Measurements from ENCODE around the gene A2M. TPM values are rescaled to one million over a fixed set of nuclear protein-coding genes. Genes with fewer than 3 reads are reported as not detected.

The A2M gene
- total RNA-seq, 1 experiment from 2014 or later: not detected

DNA sequence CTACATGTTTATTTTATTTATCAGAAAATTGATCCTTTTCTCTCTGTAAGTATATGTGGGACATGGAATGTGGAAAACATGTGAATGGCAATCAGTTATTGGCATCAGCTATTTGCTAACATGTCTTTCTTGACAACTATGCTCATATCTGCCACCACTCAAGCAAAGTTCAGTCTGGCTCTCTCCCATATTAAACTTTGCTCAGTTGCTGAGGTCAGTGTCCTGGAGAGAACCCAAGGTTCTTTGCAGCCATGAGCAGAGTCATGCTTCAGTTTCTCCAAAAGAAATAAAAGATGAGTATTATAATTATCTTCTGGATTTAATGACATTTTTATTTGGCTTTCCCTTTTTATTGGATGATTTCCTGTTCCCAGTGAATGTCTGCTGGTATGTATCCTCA lies 42.6 kb downstream of the A2M start:
- DNase-seq (ENCODE audit: low spot score): no peak

DNA sequence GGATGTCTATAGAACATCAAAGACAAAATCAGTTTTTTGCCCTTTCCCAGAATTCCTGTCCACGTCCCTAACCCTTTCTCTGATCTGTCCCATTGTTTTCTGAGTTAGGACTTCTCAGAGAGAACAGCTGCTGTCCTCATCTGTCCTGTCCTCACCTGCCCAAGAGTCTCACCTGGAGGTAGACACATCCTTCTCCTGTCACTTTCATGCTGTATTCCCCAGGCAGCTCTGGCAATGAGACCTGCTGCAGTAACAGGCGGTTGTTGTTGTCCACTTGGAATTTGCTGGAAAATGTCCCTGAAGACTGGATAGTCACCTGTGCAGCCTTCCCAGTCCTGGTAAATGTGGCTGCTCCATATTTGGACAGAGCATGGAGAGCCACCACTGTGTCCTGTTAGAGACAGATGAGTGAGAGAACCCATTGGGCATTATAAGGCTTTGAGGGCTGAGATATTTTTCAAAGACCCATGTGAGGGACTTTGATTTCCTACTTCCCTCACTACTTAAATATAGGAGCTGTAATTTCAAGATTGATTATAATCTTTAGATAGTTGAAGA lies 43.2 kb downstream of the A2M start:
- no peak for DNase-seq (ENCODE audit: low spot score)

DNA sequence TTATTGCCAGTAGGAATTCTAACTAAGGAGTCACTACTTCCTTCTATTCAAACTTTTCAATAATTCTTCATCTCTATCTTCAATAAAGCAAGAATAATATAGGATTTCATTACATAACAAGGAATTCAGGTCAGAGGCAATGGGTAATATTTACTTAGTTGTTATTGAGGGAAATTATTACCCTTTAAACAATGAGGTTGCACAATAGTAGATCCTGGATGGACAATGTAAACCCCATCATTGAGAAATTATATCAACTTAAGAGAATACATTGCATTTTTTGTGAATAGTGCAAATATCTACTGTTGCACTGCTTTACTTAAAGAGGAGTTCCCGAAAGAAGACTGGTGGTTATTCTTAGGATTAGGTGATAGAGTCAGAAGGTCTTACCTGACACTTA lies 43.8 kb downstream of the A2M start:
- no peak for DNase-seq (ENCODE audit: low spot score)

DNA sequence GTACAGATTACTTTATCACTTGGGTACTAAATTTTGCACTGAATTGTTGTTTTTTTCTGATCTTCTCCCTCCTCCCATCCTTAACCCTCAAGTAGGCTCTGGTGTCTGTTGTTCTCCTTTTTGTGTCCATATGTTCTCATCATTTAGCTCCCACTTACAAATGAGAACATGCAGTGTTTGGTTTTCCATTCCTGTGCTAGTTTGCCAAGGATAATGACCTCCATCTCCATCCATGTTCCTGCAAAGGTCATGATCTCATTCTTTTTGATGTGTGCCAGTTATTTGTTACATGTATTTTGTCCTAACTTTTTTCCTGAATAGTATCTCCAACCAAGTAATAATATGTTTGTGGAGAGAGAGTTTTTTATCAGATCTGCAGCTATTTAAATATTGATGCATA lies 44.2 kb downstream of the A2M start:
- DNase-seq (ENCODE audit: low spot score): no peak

DNA sequence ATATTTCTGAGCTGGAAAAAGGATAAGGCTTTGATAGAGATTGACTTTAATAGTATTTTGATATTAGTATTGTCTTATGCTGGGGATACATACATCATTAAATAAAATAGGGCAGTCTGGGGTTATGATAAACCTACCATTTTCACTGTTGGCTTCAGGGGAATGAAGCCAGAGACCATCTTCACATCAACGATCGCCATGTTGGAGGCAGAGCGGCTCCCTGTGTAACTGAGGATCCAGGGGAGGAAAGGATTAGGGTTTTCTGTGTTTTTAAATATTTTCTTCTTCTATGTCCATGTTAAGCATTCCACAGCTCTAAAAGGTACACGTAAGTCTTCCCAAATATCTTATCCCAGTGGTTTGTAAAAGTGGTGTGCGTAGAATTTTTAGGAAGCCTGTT lies 45.4 kb downstream of the A2M start:
- no peak for DNase-seq (ENCODE audit: low spot score)

DNA sequence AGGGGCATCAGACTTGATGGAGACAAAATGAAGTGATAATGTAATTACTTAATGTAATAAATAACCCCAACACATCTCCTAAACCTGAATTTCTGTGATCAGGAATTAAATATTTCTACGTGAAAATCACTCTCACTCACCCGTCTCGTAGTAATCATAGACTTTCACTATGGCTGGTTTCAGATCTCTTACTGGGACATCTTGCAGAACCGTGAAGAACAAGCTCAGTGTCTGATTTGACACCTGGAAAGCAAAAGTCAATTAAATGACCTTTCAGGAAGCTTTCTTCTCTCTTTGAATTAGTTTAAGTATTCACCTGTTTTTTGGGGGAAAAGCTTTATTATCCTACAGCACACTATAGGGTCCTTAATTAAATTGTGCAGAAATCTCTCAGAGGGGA lies 47.1 kb downstream of the A2M start:
- DNase-seq (ENCODE audit: low spot score): no peak

DNA sequence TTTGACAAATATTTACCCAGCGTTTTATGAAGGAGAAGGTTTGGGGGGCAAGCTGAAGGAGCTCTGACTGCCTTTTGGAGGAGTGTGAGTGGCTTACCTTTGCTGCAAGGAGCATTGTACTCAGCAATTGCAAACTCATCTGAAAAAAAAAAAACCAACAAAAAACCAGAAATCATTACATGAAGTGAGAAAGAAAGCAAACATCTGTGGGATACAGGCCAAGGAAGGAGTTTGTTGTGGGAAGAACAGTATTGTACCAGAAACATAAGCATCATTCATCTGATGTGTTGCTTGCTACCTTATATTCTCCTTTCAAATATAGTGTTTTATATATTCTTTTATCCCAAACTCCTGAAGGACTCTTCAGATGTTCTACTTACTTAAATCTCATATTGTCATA lies 47.6 kb downstream of the A2M start:
- DNase-seq (ENCODE audit: low spot score): no peak

DNA sequence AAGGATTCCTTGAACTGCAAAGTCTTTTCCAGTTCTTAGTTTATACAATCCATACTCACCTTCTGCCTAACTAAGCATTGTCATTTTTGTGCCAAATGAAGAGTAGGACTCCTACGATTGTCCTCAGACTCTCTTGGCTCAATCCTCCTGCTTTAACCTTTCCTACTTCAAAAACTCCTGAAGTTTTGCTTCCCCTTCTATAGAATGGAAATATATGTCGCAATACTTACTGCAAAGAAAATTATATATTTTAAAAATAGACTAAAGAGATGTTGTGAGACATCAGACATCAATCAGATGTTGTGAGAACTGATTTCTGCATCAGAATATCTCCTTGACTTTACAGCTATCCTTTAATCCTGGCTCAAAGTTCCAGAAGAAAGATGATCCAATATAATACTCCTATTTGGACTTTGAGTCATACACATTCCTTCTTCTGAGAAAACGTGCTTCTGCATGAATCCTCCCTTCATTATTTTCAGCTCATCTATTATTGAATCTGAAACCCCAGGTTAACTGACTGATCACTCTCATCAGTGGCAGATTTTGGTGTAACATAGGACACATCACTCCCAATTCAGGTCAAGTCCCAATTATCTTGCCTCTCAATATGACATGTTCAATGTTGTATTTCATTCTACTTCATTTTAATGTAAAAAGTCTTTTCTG lies 48.8 kb downstream of the A2M start:
- DNase-seq (ENCODE audit: low spot score): no peak

DNA sequence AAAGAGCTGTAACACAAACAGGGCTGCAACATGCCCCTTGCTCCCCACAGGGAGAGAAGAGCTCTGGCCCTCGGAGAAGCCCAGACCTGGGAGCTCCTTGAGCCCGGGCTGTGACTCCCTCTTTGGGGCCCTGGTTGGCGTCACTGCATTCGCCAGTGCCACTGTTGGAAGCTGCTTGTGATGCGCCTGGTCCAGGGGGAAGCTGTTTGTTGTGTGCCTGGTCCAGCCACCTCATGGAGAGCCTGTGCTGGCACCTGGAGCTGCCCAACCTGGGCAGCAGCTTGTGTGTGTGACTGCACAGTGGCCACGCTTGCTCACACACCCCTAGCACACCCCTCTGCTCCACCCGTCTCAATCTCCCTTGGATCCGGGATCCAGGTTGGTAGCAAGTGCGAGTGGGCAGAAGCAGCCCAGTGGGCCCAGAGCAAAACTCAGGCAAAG lies 49.5 kb downstream of the A2M start:
- no peak for DNase-seq (ENCODE audit: low spot score)

DNA sequence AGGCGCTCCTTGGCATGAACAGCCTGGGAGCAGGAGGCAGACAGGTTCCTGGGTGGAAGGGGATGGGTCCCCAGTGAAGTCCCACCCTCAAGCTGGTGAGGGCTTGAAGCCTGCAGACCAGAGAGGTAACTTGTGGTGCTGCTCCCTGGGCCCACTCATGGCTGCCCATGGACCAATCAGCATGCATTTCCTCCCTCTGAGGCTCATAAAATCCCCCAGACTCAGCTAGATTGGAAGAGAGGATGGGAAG lies 50.2 kb downstream of the A2M start:
- no peak for DNase-seq (ENCODE audit: low spot score)

DNA sequence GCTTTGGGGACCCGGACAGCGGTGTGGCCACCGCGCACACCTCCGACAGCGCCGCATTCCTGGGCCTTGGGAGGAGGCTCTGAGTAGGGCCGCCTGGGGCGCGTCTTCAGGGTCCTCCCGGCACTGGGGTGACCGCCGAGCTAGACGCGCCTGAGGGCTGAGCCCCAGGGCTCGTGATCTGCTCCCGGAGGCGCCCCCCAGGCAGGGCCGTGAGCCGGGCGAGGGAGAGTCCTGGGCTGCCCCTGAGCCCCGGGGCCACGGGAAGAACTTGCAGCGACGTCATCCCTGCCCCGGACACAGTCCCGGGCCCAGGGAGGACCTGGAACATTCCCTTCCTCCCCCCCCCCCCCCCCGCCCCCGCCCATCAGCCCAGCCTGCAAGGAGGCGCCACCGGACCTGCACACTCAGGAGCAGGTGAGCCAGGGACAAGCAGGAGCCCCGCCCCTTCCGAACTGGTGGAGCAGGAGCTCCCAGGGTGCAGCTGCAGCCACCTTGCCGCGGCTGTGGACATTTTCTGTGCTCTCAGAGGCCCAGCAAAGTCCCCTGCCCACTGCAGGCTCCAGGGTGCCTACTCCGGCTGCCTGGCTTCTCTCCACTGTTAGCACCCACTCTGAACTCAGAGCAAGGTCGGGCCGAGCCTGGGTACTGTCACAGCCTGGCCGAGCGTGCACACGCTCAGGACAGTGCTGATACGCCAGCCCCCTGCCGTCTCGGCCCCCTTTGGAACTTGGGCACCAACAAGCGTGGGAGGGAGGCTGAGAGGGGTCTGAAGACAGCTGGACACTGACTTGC lies 50.7 kb downstream of the A2M start:
- no peak for DNase-seq (ENCODE audit: low spot score)

DNA sequence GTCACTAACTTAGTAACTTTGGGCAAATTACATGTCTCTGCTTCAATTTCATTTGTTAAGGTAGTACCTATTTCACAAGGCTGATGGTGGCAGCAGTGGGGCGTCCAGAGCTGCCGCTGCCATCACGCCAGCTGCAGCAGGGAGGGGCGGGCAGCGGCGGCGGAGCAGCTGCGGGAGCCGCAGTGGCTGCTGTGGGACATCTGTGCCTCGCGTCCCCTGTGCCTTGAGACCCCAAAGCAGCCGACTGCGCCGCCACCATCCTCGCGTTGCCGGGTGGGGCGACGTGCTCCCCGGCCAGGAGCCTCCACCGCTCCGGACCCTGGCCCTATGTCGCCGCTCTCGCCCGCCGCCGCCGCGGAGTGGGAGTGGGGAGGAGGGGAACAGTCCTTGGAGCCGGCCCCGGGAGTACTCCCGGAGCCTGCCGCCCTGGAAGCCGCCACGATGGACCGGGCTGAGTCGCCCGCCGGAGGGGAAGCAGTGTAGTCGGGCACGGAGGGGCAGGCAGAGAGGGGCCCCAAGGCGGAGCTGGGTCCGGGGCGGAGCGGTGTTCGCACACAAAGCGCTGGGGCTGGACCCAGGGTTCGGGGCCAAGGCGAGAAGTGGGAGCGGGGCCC lies 51.4 kb downstream of the A2M start:
- no peak for DNase-seq (ENCODE audit: low spot score)

DNA sequence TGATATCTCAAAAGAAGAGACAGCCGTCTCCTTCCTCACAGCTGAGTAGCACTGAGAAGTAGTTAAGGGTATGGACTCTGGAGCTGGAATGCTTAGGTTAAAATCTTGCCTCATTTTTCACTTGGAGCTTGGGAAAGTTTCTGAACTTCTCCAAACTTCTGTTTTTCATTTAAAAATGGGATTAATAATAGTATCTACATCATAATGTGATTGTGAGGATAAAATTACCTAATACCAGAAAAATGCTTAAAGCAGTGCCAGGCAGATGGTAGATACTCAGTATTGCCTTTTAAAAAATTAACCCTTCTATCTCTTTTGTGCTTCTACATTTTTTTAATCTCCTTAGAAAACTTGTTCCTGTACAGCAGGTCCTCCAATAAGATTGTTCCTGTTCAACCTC lies 63.1 kb downstream of the A2M start:
- no peak for DNase-seq (ENCODE audit: low spot score)

DNA sequence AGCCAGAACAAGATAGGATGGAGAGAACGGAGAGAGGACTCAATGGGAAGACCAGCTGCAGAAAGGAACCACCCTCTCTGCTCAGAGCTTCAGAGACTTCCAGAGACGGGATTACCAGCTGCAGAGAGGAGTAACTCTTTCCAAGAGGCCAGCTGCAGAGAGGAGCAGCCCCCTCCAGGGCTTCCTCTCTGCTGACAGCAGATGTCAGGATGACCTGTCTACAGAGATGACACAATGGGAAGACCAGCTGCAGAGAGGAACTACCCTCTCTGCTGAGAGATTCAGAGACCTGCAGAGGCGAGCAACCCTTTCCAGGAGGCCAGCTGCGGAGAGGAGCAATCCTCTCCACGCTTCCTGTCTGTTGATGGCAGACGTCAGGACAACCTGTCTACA lies 64.6 kb downstream of the A2M start:
- DNase-seq (ENCODE audit: low spot score): no peak

DNA sequence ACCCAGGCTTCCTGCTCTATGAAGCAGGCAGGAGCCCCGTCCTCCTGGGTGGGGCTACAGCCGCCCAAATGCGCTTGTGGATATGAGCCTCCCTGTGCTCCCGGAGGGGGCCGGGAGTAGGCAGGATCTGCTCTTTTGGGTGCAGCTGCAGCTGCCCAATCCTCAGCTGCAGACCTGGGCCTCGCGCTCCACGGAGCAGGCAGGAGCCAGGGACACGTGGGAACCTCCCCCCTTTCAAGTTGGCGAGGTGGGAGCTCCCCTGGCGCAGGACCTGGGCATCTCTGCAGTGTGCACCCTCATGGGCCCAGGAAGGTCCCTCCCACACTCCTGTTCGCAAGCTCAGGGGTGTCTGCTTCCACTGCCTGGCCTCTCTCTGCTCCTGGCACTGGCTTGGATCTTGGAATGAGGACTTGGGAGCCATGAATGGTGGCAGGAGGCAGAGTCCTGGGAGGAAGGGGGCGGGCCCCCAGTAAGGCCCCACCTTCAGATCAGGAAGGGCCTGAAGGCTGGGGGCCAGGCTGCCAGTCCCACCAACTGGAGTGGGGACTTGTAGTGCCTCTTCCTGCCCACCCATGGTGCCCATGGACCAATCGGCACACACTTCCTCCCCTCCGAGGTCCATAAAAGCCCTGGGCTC lies 65.1 kb downstream of the A2M start:
- DNase-seq (ENCODE audit: low spot score): no peak

DNA sequence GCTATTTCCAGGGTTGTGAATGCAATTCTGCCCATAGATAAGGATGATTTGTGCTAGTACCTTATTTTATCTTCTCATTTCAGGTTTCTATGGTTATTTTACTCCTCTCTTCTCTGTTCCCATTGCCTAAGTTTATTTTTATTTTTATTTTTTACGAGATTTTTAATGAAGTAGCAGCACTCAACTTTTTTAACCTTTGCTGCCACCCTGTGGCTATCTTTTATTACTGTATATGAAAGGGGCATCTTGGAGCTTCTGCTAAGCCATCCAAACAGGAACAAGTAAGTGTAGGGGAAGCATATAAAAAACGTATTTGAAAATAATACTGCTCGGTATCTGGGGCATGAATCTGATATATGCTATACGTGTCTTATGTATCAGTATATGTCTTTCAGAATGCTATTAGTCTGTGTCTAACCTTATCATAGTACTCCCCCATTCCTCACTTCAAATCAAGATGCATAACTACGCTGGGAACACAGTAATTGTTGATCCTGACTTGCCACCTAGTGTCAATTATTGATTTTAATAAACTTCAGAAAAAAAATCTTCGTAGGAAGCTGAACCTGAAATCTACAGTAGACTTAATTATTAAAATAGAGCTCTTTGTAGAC lies 66.1 kb downstream of the A2M start:
- DNase-seq (ENCODE audit: low spot score): peak; percentile 22

DNA sequence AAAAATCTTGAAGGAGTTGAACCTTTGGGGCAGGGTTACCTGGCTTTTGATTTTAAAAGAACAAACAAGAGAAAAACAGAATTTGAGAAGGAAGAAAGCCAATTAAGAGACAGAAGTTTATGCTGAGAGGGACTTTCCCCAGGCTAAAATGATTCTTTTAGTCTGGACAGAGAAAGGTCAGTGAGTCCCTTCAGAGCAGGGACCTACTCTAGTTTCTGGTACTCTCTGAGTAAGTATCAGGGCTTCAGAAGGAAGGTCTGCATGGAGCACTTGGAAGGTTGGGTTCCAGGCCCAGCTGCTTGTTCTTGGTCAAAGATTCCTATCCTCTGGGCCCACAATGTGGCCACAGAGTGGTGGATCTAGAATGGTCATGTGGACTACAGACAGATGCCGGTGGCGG lies 66.8 kb downstream of the A2M start:
- no peak for DNase-seq (ENCODE audit: low spot score)

DNA sequence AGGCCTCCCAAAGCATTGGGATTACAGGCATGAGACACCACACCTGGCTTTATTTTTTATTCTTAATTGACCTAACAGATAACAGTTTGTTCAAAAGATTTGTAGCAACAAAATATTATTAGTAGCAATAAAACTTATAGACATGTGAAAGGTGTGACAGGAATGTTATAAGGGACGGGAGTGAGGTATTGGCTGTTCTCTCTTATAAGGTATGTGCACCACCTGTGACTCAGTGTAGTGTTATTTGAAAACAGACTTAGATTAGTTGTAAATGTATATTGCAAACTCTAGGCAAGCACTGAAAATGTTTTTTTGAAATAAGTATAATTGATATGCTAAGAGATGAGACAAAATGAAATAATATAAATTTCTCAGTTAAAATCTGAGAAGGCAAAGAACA lies 68.6 kb downstream of the A2M start:
- no peak for DNase-seq (ENCODE audit: low spot score)

DNA sequence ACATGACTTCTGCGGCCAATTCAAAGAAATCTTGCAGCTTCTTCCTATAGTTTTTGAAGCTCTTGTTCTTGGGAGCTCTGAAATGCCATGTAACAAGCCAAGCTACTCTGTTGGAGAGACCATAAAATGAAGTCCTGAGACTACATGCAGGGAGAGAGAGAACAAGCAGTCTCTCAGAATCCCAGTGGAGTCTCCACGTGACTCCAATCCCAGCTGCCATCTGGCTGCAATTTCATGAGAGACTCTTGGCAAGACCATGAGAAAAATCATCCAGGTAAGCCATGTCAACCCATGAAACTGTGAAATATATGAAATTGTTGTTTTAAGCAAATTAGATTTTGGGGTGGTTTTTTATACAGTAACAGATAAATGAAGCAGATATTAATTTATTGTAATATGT lies 72.0 kb downstream of the A2M start:
- DNase-seq (ENCODE audit: low spot score): no peak

DNA sequence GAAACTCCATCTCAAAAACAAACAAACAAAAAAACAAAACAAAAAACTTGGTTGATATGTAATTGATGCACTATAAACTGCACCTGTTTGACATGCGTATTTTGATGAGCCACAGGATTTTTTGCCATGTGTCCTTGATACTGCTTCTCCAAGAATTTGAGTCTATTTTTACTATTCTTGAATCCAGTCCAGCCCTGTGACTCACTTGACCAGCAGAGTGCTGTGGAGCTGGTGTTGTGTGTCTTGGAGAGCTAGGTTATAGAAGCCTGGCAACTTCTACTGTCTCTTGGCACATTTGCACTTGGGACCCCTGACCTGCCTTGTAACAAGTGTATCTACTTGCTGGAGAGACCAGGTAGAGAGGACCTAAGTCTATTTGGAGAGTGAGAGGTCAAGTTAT lies 74.4 kb downstream of the A2M start:
- peak; percentile 9 for DNase-seq (ENCODE audit: low spot score)

DNA sequence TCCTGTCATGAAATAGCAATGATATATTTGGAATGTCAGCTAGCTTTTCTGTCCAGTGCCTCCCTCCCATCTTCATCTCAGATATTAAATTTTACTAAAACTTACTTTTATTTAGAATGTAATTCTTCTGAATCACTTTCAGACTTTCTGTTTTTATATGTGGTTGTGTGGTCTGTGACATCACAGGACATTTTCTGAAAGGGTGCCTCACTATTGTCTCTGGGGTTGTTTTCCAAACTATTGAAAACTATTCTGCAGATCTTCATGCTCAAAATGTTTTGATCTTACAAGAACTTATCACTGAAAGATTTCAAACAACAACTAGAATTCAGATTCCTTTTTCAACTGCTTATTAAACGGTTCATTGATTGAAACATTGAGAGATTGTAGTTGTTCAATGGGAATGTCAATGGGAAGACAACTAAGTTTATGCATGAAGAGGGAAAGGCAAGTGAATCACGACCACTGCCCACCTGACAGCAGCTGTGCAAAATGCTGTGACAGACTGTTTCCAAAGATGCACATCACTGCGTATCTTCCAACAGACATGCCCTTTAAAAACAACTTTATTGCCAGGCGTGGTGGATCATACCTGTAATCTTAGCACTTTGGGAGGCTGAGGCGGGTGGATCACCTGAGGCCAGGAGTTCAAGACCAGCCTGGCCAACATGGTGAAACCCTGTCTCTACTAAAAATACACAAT lies 75.1 kb downstream of the A2M start:
- DNase-seq (ENCODE audit: low spot score): no peak
